ENCODE data around the gene SPAG7.

The SPAG7 gene

GRCh38 chr17:4939796-4940554 is 27.6 kb downstream of the SPAG7 start, which contains the start of the genes RNF167 and SLC25A11:
TSS of gene RNF167 (plus strand) at chr17:4940268. CDS start at chr17:4940910, 642 bp downstream.
TSS of gene SLC25A11 (minus strand) at chr17:4940046. CDS start at chr17:4939910, 136 bp downstream.
- Histone ChIP-seq H3K9ac (ENCODE audit: low read length in 5 of 5) (peak within 1 kb of the TSS; percentile 81 to 98 (median 97)), H3K27me3 (ENCODE audit: control insufficient read depth in 5 of 5, insufficient read depth in 4 of 5, low read length in 5 of 5) (no peaks in the 10 kb centered on the region), H3K9me3 (ENCODE audit: control insufficient read depth in 5 of 5, low read length in 5 of 5) (no peaks in the 10 kb centered on the region)

GRCh38 chr17:4939546-4939795 is 28.1 kb downstream of the SPAG7 start:
- Histone ChIP-seq H3K36me3 (ENCODE audit: control insufficient read depth in 5 of 5, insufficient read depth in 5 of 5, low read length in 5 of 5) (peaks cover 0 to 55% (median 51%) of the 10 kb centered on the region in 5 donors), H3K27ac (ENCODE audit: low read depth, low read length) (peak overlapping the region; percentile 93), H3K9me3 (ENCODE audit: control insufficient read depth in 5 of 5, low read length in 5 of 5) (no peaks in the 10 kb centered on the region), H3K9ac (ENCODE audit: low read length in 5 of 5) (peak overlapping the region; percentile 73 to 98 (median 89)), H3K4me3 (ENCODE audit: low read depth in 1 of 5, low read length in 5 of 5) (peak overlapping the region; percentile 89 to 91 (median 90)), H3K4me1 (ENCODE audit: control insufficient read depth in 5 of 5, insufficient read depth in 5 of 5, low read length in 5 of 5) (peaks cover 11 to 49% (median 36%) of the 10 kb centered on the region in 5 donors), H3K27me3 (ENCODE audit: control insufficient read depth in 5 of 5, insufficient read depth in 4 of 5, low read length in 5 of 5) (no peaks in the 10 kb centered on the region)

More at GRCh38 chr17:4939796-4940554, 27.6 kb downstream of the SPAG7 start, which contains the start of the genes RNF167 and SLC25A11:
- Histone ChIP-seq H3K27ac (ENCODE audit: low read depth, low read length) (peak within 1 kb of the TSS; percentile 93), H3K4me1 (ENCODE audit: control insufficient read depth in 5 of 5, insufficient read depth in 5 of 5, low read length in 5 of 5) (peaks cover 11 to 51% (median 38%) of the 10 kb centered on the region in 5 donors), H3K4me3 (ENCODE audit: low read depth in 1 of 5, low read length in 5 of 5) (peak within 1 kb of the TSS; percentile 89 to 91 (median 90)), H3K36me3 (ENCODE audit: control insufficient read depth in 5 of 5, insufficient read depth in 5 of 5, low read length in 5 of 5) (peaks cover 0 to 60% (median 56%) of the 10 kb centered on the region in 5 donors)

GRCh38 chr17:4938688-4939545 is 28.7 kb downstream of the SPAG7 start:
- H3K4me1 ChIP-seq (ENCODE audit: control insufficient read depth in 5 of 5, insufficient read depth in 5 of 5, low read length in 5 of 5): peaks cover 11 to 52% (median 38%) of the 10 kb centered on the region in 5 donors
- H3K9me3 ChIP-seq (ENCODE audit: control insufficient read depth in 5 of 5, low read length in 5 of 5): no peaks in the 10 kb centered on the region
- peaks cover 0 to 50% (median 46%) of the 10 kb centered on the region in 5 donors for H3K36me3 ChIP-seq (ENCODE audit: control insufficient read depth in 5 of 5, insufficient read depth in 5 of 5, low read length in 5 of 5)
- peak overlapping the region; percentile 89 to 91 (median 90) for H3K4me3 ChIP-seq (ENCODE audit: low read depth in 1 of 5, low read length in 5 of 5)
- peak overlapping the region; percentile 73 to 98 (median 89) for H3K9ac ChIP-seq (ENCODE audit: low read length in 5 of 5)
- peak overlapping the region; percentile 93 for H3K27ac ChIP-seq (ENCODE audit: low read depth, low read length)
- no peaks in the 10 kb centered on the region for H3K27me3 ChIP-seq (ENCODE audit: control insufficient read depth in 5 of 5, insufficient read depth in 4 of 5, low read length in 5 of 5)

GRCh38 chr17:4938069-4938491 is 29.5 kb downstream of the SPAG7 start:
- H3K4me1 ChIP-seq (ENCODE audit: control insufficient read depth in 5 of 5, insufficient read depth in 5 of 5, low read length in 5 of 5): peaks cover 11 to 47% (median 39%) of the 10 kb centered on the region in 5 donors
- no peaks in the 10 kb centered on the region for H3K9me3 ChIP-seq (ENCODE audit: control insufficient read depth in 5 of 5, low read length in 5 of 5)
- no peak overlapping the region for H3K27ac ChIP-seq (ENCODE audit: low read depth, low read length)
- peaks cover 0 to 43% (median 39%) of the 10 kb centered on the region in 5 donors for H3K36me3 ChIP-seq (ENCODE audit: control insufficient read depth in 5 of 5, insufficient read depth in 5 of 5, low read length in 5 of 5)
- no peaks in the 10 kb centered on the region for H3K27me3 ChIP-seq (ENCODE audit: control insufficient read depth in 5 of 5, insufficient read depth in 4 of 5, low read length in 5 of 5)
- H3K9ac ChIP-seq (ENCODE audit: low read length in 5 of 5): peak overlapping the region in 2 of 5 donors; percentile 89 to 91
- H3K4me3 ChIP-seq (ENCODE audit: low read depth in 1 of 5, low read length in 5 of 5): no peak overlapping the region

GRCh38 chr17:4937553-4937952 is 30.1 kb downstream of the SPAG7 start:
- Histone ChIP-seq H3K9ac (ENCODE audit: low read length in 5 of 5) (peak overlapping the region in 1 of 5 donors; percentile 91), H3K27me3 (ENCODE audit: control insufficient read depth in 5 of 5, insufficient read depth in 4 of 5, low read length in 5 of 5) (no peaks in the 10 kb centered on the region), H3K36me3 (ENCODE audit: control insufficient read depth in 5 of 5, insufficient read depth in 5 of 5, low read length in 5 of 5) (peaks cover 0 to 38% (median 33%) of the 10 kb centered on the region in 5 donors), H3K9me3 (ENCODE audit: control insufficient read depth in 5 of 5, low read length in 5 of 5) (no peaks in the 10 kb centered on the region), H3K4me3 (ENCODE audit: low read depth in 1 of 5, low read length in 5 of 5) (no peak overlapping the region), H3K27ac (ENCODE audit: low read depth, low read length) (no peak overlapping the region), H3K4me1 (ENCODE audit: control insufficient read depth in 5 of 5, insufficient read depth in 5 of 5, low read length in 5 of 5) (peaks cover 11 to 43% (median 39%) of the 10 kb centered on the region in 5 donors)

GRCh38 chr17:4936436-4936835 is 31.2 kb downstream of the SPAG7 start:
- Histone ChIP-seq H3K27me3 (ENCODE audit: control insufficient read depth in 5 of 5, insufficient read depth in 4 of 5, low read length in 5 of 5) (no peaks in the 10 kb centered on the region), H3K9ac (ENCODE audit: low read length in 5 of 5) (no peak overlapping the region), H3K27ac (ENCODE audit: low read depth, low read length) (no peak overlapping the region), H3K36me3 (ENCODE audit: control insufficient read depth in 5 of 5, insufficient read depth in 5 of 5, low read length in 5 of 5) (peaks cover 0 to 31% (median 26%) of the 10 kb centered on the region in 5 donors), H3K9me3 (ENCODE audit: control insufficient read depth in 5 of 5, low read length in 5 of 5) (no peaks in the 10 kb centered on the region), H3K4me1 (ENCODE audit: control insufficient read depth in 5 of 5, insufficient read depth in 5 of 5, low read length in 5 of 5) (peaks cover 11 to 39% (median 36%) of the 10 kb centered on the region in 5 donors), H3K4me3 (ENCODE audit: low read depth in 1 of 5, low read length in 5 of 5) (no peak overlapping the region)

GRCh38 chr17:4935650-4936049 is 32.0 kb downstream of the SPAG7 start:
- Histone ChIP-seq H3K4me3 (ENCODE audit: low read depth in 1 of 5, low read length in 5 of 5) (no peak overlapping the region), H3K4me1 (ENCODE audit: control insufficient read depth in 5 of 5, insufficient read depth in 5 of 5, low read length in 5 of 5) (peaks cover 11 to 32% (median 28%) of the 10 kb centered on the region in 5 donors), H3K9me3 (ENCODE audit: control insufficient read depth in 5 of 5, low read length in 5 of 5) (no peaks in the 10 kb centered on the region), H3K9ac (ENCODE audit: low read length in 5 of 5) (no peak overlapping the region), H3K27ac (ENCODE audit: low read depth, low read length) (no peak overlapping the region), H3K27me3 (ENCODE audit: control insufficient read depth in 5 of 5, insufficient read depth in 4 of 5, low read length in 5 of 5) (no peaks in the 10 kb centered on the region), H3K36me3 (ENCODE audit: control insufficient read depth in 5 of 5, insufficient read depth in 5 of 5, low read length in 5 of 5) (peaks cover 0 to 31% (median 26%) of the 10 kb centered on the region in 5 donors)

GRCh38 chr17:4934173-4934979 is 33.2 kb downstream of the SPAG7 start:
- peak overlapping the region in 2 of 5 donors; percentile 41 to 43 for H3K9ac ChIP-seq (ENCODE audit: low read length in 5 of 5)
- H3K9me3 ChIP-seq (ENCODE audit: control insufficient read depth in 5 of 5, low read length in 5 of 5): no peaks in the 10 kb centered on the region
- H3K27ac ChIP-seq (ENCODE audit: low read depth, low read length): no peak overlapping the region

GRCh38 chr17:4933646-4934045 is 34.0 kb downstream of the SPAG7 start:
- Histone ChIP-seq H3K9ac (ENCODE audit: low read length in 5 of 5) (peak overlapping the region in 1 of 5 donors; percentile 43), H3K4me3 (ENCODE audit: low read depth in 1 of 5, low read length in 5 of 5) (peak overlapping the region in 1 of 5 donors; percentile 30), H3K27me3 (ENCODE audit: control insufficient read depth in 5 of 5, insufficient read depth in 4 of 5, low read length in 5 of 5) (no peaks in the 10 kb centered on the region), H3K27ac (ENCODE audit: low read depth, low read length) (no peak overlapping the region), H3K4me1 (ENCODE audit: control insufficient read depth in 5 of 5, insufficient read depth in 5 of 5, low read length in 5 of 5) (peaks cover 0 to 21% (median 14%) of the 10 kb centered on the region in 5 donors), H3K36me3 (ENCODE audit: control insufficient read depth in 5 of 5, insufficient read depth in 5 of 5, low read length in 5 of 5) (peaks cover 0 to 30% (median 26%) of the 10 kb centered on the region in 5 donors), H3K9me3 (ENCODE audit: control insufficient read depth in 5 of 5, low read length in 5 of 5) (no peaks in the 10 kb centered on the region)

More at GRCh38 chr17:4934173-4934979, 33.2 kb downstream of the SPAG7 start:
- no peaks in the 10 kb centered on the region for H3K27me3 ChIP-seq (ENCODE audit: control insufficient read depth in 5 of 5, insufficient read depth in 4 of 5, low read length in 5 of 5)
- H3K4me1 ChIP-seq (ENCODE audit: control insufficient read depth in 5 of 5, insufficient read depth in 5 of 5, low read length in 5 of 5): peaks cover 5 to 26% (median 22%) of the 10 kb centered on the region in 5 donors
- H3K4me3 ChIP-seq (ENCODE audit: low read depth in 1 of 5, low read length in 5 of 5): peak overlapping the region in 1 of 5 donors; percentile 30
- H3K36me3 ChIP-seq (ENCODE audit: control insufficient read depth in 5 of 5, insufficient read depth in 5 of 5, low read length in 5 of 5): peaks cover 0 to 31% (median 26%) of the 10 kb centered on the region in 5 donors
